GM21360 (cell line): ENCODE data around the gene GRIN3B.

ENCODE experiments used
- ATAC-seq: cut with Tn5 transposase; IDR thresholded peaks from one replicate; pipeline ENCODE4 v1.9.1; 2021; ENCODE audit warnings: mild to moderate bottlenecking, moderate library complexity; ENCODE audit not compliant: unreplicated experiment

Gene GRIN3B

DNA sequence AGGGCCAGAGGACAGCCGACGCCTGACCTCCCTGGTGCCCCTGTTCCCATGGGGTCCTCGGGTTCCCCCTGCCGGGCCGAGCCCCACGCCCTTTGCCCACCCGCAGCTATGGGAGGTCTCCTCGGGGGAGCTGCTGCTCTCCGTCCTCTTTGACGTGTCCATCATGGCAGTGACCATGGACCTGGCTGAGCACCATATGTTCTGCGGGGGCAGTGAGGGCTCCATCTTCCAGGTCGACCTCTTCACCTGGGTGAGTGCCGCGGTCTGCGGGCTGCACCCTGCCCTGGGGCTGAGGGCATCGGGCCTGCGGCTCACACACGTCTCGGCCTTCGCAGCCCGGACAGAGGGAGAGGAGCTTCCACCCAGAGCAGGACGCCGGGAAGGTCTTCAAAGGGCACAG, 9.5 kb upstream of the GRIN3B start:
- ATAC-seq = no peak

- ATAC-seq = no peak
Measured at GRCh38 chr19:991174-991931, 8.9 kb upstream of the GRIN3B start.

GRCh38 chr19:991932-992669, 8.1 kb upstream of the GRIN3B start:
- no peak for ATAC-seq

GRCh38 chr19:992670-993055, 7.6 kb upstream of the GRIN3B start:
- ATAC-seq = no peak

GRCh38 chr19:993361-993830, 6.8 kb upstream of the GRIN3B start:
- ATAC-seq = no peak

GRCh38 chr19:993831-994393, 6.3 kb upstream of the GRIN3B start:
- ATAC-seq = no peak

DNA sequence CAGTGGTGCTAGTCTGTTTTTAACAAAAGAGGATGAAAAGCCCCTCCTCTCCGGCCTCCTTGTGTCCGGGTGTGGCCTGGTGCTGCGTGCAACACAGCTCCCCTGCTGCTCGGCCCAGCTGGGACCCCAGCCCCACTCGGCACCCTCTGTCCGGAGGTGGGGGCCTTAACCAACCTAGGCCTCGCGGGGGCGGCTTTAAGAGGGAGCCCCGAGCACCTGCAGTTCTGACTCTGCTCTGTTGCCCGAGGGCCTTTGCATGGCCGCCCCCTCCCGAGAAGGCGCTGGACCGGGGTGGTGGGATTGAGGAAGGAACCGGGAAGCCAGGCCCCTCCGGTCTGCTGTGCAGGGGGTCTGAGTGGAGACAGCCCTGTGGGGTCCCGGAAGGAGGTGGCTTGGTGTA, 5.7 kb upstream of the GRIN3B start:
- ATAC-seq = no peak

- no peak for ATAC-seq
Measured at GRCh38 chr19:995051-995827, 5.0 kb upstream of the GRIN3B start.

GRCh38 chr19:996051-996838, 4.0 kb upstream of the GRIN3B start:
- ATAC-seq = no peak

DNA sequence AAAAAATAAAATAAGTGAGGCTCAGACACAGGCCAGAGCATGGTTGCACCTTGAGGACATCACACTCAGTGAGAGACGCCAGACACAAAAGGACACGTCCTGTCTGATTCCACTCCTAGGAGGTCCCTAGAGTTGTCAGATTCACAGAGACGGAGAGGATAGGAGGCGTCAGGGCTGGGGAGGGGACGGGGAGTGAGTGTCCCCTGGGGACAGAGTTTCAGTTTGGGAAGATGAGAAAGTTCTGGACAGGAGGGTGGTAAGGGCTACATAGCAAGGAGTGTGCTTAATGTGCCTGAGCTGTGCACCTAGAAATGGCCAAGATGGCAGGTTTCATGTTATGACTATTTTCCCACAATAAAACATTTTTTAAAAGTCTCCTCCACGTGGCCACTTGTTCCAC, 2.2 kb upstream of the GRIN3B start:
- no peak for ATAC-seq

DNA sequence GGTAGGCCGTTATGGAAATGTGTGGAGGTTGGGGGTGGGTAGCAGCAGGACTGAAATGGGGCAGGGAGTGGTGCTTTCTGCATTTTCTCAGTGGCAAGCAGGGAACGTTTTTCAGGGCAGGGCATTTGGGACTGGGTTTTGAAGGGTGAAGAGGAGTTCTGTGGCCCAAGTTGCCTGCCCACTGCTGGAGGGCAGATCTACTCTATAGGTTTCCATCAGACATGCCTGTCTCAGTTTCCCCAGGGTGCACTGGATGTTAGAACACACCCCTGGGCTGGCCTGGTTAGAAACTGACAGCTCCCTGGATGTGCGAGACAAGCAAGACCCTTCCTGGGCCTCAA, 870 bp upstream of the GRIN3B start:
- no peak for ATAC-seq

DNA sequence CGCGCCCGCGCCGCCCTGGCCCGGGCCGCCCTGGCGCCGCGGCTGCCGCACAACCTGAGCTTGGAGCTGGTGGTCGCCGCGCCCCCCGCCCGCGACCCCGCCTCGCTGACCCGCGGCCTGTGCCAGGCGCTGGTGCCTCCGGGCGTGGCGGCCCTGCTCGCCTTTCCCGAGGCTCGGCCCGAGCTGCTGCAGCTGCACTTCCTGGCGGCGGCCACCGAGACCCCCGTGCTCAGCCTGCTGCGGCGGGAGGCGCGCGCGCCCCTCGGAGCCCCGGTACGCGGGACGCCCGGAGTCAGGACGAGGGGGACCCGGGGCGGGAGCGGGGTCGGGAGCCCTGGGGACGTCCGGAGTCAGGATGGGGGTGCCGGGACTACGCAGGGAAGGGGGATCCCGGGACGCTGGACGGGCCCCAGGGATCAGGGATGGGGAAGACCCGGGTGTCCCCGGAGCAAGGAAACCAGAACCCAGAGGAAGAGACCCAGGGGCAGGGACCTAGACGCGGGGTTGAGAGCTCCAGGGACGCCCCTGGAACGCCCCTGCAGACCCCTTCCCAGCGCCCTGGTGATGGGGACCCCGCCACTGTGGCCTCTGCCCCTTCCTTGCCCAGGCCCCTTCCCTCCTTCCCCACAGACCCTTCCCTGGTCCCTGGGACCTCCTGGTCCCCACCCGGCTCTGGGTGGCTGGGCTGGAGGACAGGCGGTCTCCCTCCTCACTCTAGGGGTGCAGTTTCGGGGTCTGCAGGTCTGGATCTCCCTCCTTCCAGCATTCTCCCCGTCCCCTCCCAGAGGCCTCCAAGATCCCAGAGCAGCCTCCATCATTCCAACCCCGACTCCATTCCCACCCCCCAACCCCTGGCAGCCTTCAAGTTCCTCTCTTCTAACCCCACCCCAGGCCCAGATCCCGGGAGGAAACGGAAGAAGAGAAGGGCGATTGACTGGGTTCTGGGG, 645 bp downstream of the GRIN3B start:
- ATAC-seq = no peak

DNA sequence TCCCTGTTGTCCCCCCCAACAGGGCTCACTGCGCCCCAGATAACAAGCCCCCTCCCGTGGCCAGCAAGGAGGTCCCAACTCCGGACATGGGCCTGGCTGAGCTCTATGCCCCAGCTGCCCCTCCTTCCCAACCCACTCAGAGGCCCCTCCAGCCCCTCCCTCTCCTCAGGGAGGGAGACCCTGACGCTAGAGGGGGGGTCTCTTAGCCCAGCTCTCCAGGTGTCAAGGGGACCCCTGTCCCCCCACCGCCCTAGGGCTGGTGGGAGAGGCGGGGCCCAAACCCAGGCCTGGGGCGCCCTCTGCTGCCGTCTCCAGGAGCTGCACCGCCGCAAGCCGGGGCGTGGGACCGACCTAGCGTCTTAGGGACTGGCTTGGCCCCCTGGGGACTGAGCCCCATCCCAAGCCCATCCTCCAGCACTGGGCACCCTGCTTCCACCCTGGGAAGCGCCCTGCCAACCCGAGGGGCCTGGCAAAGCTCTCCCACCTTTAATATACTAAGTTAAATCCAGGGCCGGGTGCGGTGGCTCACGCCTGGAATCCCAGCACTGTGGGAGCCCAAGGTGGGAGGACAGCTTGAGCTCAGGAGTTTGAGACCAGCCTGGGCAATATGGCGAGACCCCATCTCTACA, 1.4 kb downstream of the GRIN3B start:
- no peak for ATAC-seq

- no peak for ATAC-seq
Measured at GRCh38 chr19:1002600-1002999, 2.4 kb downstream of the GRIN3B start.

- no peak for ATAC-seq
Measured at GRCh38 chr19:1003283-1003682, 3.1 kb downstream of the GRIN3B start.

GRCh38 chr19:1004204-1004802, 4.1 kb downstream of the GRIN3B start:
- ATAC-seq = no peak

- no peak for ATAC-seq
Measured at GRCh38 chr19:1004803-1005664, 4.8 kb downstream of the GRIN3B start.
